Transverse colon (tissue), 4 donors: Measurements from ENCODE around the gene COL8A1. TPM values are rescaled to one million over a fixed set of nuclear protein-coding genes. Genes with fewer than 3 reads are reported as not detected.

Source experiments
- DNase-seq: peaks from one replicate; pipeline ENCODE4 v3.0.0-alpha.2; 2019
- H3K27ac ChIP-seq, 4 donors: fragments of 200-600 bp; sonication (generic); 2 replicates each; pipeline ENCODE4 v1.5.1; 2016 to 2018; ENCODE audit warnings: inconsistent platforms in 4 of 4
- H3K27me3 ChIP-seq: fragments of 200-600 bp; sonication (generic); 2 replicates; pipeline ENCODE4 v1.5.1; 2017; ENCODE audit warnings: inconsistent platforms
- H3K36me3 ChIP-seq, 4 donors: fragments of 200-600 bp; sonication (generic); 2 replicates each; pipeline ENCODE4 v1.5.1; 2017 to 2019; ENCODE audit warnings: inconsistent platforms in 4 of 4
- H3K4me1 ChIP-seq, 4 donors: fragments of 200-600 bp; sonication (generic); 2 replicates each; pipeline ENCODE4 v1.5.1; 2017 to 2020; ENCODE audit warnings: inconsistent platforms in 4 of 4
- H3K4me3 ChIP-seq, 4 donors: fragments of 200-600 bp; sonication (generic); 1 replicate in 1 of 4; 2 replicates in 3 of 4; pipeline versions ENCODE4 v1.5.1 to v1.6.1; 2017 to 2019; ENCODE audit warnings: inconsistent platforms in 4 of 4
- H3K9me3 ChIP-seq, 2 donors: fragments of 200-600 bp; sonication (generic); 2 replicates each; pipeline ENCODE4 v1.5.1; 2017 to 2019; ENCODE audit warnings: inconsistent platforms in 2 of 2
- EP300 ChIP-seq: sonication (generic); formaldehyde crosslinking; IDR thresholded peaks from one replicate; pipeline ENCODE4 v1.6.1; 2017; ENCODE audit warnings: antibody characterized with exemption, low read depth
- POLR2A ChIP-seq: fragments of 450-650 bp; IDR thresholded peaks from one replicate; pipeline ENCODE4 v1.6.1; 2016; ENCODE audit warnings: antibody characterized with exemption, mild to moderate bottlenecking, moderate library complexity
- POLR2AphosphoS5 ChIP-seq, 3 donors: sonication (generic); formaldehyde crosslinking; IDR thresholded peaks; one replicate each; pipeline ENCODE4 v1.6.1; 2016; ENCODE audit warnings: antibody characterized with exemption in 3 of 3
- WGBS, 2 donors: methylation state at CpG; one replicate each; pipeline ENCODE4 v1.1.5; 2018; ENCODE audit warnings: low coverage in 1 of 2; 5-methylcytosine and 5-hydroxymethylcytosine counted together
- in situ Hi-C, 4 donors: fragments of 200-750 bp; cut with MboI; loops; one replicate each; pipeline versions ENCODE4 v1.15.0 to v1.15.1; 2017; ENCODE audit warnings: low sequenced_read_pairs in 3 of 4, low pct_ligation_motif_present in 1 of 4, low pct_unique_long_range_greater_than_20kb in 1 of 4
- intact Hi-C: fragments of 100-400 bp; cut with DNase I; formaldehyde crosslinking; loops from one replicate; pipeline ENCODE4 v1.15.1; 2023; ENCODE audit warnings: low total_unique reads
- total RNA-seq, 4 donors: library from RNA; depleted of rRNA; stranded (reverse); fragments of >200 nt; gene quantifications; one replicate each; pipeline ENCODE4 v1.1.0, GENCODE V29; 2016
- TF ChIP-seq, protein P1 (sequence below), 5 experiments: fragments of 200-600 bp in 3 of 5; fragments of 450-650 bp in 2 of 5; sonication (generic) in 3 of 5; IDR thresholded peaks; 1 replicate in 2 of 5; 2 replicates in 3 of 5; pipeline ENCODE4 v1.5.1; 2016 to 2017; ENCODE audit warnings: antibody characterized with exemption in 5 of 5, inconsistent platforms in 3 of 5, mild to moderate bottlenecking in 2 of 5, moderate library complexity in 1 of 5

The COL8A1 gene
- total RNA-seq, 4 donors from 2014 or later: 1.5 to 10.5 (median 3.7) TPM

DNA sequence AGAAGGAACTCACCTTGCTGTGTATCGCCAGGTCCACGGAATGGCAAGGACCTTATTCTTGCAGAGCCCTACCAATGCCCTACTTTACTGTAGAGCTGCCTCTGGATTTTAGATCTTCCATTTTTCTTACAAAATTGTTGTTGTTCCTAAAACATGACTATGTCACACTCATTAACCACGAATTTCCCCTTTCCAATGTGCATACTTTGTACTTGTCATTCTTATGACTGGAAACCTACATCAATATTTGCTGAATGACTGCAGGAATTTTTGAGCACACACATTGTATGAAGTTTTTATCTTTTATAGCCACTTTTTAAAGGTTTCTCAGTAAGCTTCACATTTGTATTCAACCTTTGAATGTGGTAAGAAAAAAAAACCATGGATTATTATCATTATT is 143.4 kb downstream of the COL8A1 start:
- Histone ChIP-seq H3K27me3 (no peaks in the 10 kb centered on the region), H3K4me3 (no peak overlapping the region), H3K27ac (no peak overlapping the region), H3K4me1 (no peaks in the 10 kb centered on the region), H3K9me3 (no peaks in the 10 kb centered on the region), H3K36me3 (no peaks in the 10 kb centered on the region)
- intact Hi-C loops: no loop called here
- TF ChIP-seq, protein P1, sequence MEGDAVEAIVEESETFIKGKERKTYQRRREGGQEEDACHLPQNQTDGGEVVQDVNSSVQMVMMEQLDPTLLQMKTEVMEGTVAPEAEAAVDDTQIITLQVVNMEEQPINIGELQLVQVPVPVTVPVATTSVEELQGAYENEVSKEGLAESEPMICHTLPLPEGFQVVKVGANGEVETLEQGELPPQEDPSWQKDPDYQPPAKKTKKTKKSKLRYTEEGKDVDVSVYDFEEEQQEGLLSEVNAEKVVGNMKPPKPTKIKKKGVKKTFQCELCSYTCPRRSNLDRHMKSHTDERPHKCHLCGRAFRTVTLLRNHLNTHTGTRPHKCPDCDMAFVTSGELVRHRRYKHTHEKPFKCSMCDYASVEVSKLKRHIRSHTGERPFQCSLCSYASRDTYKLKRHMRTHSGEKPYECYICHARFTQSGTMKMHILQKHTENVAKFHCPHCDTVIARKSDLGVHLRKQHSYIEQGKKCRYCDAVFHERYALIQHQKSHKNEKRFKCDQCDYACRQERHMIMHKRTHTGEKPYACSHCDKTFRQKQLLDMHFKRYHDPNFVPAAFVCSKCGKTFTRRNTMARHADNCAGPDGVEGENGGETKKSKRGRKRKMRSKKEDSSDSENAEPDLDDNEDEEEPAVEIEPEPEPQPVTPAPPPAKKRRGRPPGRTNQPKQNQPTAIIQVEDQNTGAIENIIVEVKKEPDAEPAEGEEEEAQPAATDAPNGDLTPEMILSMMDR (IDR thresholded peaks at IDR 0.05): no peak
- TF ChIP-seq POLR2AphosphoS5 (IDR thresholded peaks at IDR 0.05): no peak
- no peak for TF ChIP-seq EP300
- TF ChIP-seq POLR2A: no peak
- 62 to 79% methylated on average over 2 to 3 of the region's 3 CpGs for WGBS, 2 donors
- no peak for DNase-seq
- in situ Hi-C loops: no loop called here

DNA sequence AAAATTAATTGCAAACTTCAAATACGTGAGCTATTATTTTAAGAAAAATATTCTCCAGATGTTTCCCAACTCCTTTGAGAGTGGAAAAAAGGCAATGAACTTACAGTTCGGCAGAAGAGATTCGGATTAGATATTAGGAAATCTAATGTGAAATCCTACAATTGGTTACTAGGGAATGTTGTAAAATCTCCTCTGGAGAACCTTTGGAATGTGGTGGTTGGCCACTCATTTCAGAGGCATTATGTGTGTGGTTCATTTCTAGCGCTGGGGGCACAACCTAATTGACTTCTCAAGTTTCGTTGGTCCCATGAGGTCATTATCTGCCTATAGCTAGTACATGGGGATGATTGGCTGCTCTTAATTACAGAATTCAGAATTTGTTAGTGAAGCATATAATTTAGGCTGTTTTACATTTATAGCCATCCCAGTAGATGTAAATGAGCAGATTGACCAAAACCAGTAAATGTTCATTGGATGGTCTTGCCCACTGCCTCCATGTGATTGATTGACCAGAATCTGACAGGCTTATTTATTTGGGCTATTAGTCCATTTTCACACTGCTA is 144.7 kb downstream of the COL8A1 start:
- H3K27ac ChIP-seq: no peak overlapping the region
- DNase-seq: no peak
- no peaks in the 10 kb centered on the region for H3K36me3 ChIP-seq
- H3K4me3 ChIP-seq: no peak overlapping the region
- TF ChIP-seq EP300 (no peak), POLR2AphosphoS5 (IDR thresholded peaks at IDR 0.05) (no peak), POLR2A (no peak)
- in situ Hi-C loops: no loop called here
- H3K9me3 ChIP-seq: no peaks in the 10 kb centered on the region
- H3K27me3 ChIP-seq: no peaks in the 10 kb centered on the region
- no peaks in the 10 kb centered on the region for H3K4me1 ChIP-seq
- WGBS, 2 donors: 62 to 74% methylated on average over 5 of the region's 5 CpGs
- intact Hi-C loops: no loop called here

DNA sequence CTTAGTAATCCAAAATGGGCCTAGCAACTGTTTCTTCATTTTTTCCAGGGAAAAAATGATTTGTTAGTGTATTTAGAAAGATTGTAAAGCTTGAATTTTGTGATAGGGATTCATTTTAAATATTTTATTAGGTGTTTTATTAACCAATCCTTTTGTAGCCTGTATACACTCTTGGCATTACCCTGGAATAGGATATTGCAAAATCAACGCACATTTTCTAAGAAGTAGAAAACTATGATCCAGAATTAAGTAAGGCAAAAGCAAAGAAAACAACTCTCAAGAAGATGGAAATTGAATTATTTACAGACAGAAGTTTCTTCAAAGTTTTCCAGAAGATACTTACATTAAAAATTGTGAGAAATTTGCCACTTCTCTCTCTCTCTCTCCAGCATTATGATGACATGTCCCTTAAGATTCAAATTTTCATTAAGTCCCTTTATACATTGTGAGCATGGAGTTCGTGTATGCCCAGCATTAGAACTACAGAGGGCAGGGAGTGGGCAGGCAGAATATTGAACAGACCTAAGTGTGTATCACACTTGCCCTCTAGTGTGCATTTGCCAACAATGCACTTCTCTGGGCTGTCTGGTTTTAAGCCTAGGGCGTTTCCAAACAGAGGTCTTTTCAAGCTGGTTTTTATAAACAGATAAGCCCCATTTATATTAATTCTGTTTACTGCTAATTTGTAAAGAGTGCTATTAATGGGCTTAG is 150.8 kb downstream of the COL8A1 start:
- WGBS, 2 donors: 24 to 37% methylated on average over 3 of the region's 3 CpGs
- H3K4me3 ChIP-seq: no peak overlapping the region
- no peaks in the 10 kb centered on the region for H3K4me1 ChIP-seq
- TF ChIP-seq EP300 (no peak), POLR2AphosphoS5 (IDR thresholded peaks at IDR 0.05) (no peak), POLR2A (no peak)
- TF ChIP-seq, protein P1 (IDR thresholded peaks at IDR 0.05): peak; percentile 30 to 45 (median 40)
- intact Hi-C loops: no loop called here
- H3K36me3 ChIP-seq: no peaks in the 10 kb centered on the region
- peak; percentile 13 for DNase-seq
- H3K27ac ChIP-seq: no peak overlapping the region
- no peaks in the 10 kb centered on the region for H3K27me3 ChIP-seq
- in situ Hi-C loops: no loop called here
- no peaks in the 10 kb centered on the region for H3K9me3 ChIP-seq

DNA sequence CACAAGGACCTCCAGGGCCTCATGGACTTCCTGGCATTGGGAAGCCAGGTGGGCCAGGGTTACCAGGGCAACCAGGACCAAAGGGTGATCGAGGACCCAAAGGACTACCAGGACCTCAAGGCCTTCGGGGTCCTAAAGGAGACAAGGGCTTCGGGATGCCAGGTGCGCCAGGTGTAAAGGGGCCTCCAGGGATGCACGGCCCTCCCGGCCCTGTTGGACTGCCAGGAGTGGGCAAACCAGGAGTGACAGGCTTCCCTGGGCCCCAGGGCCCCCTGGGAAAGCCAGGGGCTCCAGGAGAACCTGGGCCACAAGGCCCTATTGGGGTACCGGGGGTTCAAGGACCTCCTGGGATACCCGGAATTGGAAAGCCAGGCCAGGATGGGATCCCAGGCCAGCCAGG is 156.1 kb downstream of the COL8A1 start:
- Histone ChIP-seq H3K27me3 (no peaks in the 10 kb centered on the region), H3K9me3 (no peaks in the 10 kb centered on the region), H3K27ac (no peak overlapping the region), H3K4me3 (no peak overlapping the region), H3K36me3 (no peaks in the 10 kb centered on the region), H3K4me1 (no peaks in the 10 kb centered on the region)
- whole genome bisulfite sequencing, 2 donors: 88% methylated on average over 8 of the region's 8 CpGs; no CpG with 5 or more reads in 1 of the 2 donors
- intact Hi-C loops: no loop called here
- DNase-seq: no peak
- TF ChIP-seq EP300 (no peak), POLR2A (no peak), POLR2AphosphoS5 (IDR thresholded peaks at IDR 0.05) (no peak)
- TF ChIP-seq, protein P1 (IDR thresholded peaks at IDR 0.05): no peak
- in situ Hi-C loops: no loop called here
